GM18508 (cell line): Measurements from ENCODE around the gene RFPL3.

Source experiments
- ATAC-seq: cut with Tn5 transposase; IDR thresholded peaks from one replicate; pipeline ENCODE4 v1.9.1; 2021; ENCODE audit warnings: moderate number of reproducible peaks; ENCODE audit not compliant: insufficient read depth, unreplicated experiment

Gene RFPL3

DNA sequence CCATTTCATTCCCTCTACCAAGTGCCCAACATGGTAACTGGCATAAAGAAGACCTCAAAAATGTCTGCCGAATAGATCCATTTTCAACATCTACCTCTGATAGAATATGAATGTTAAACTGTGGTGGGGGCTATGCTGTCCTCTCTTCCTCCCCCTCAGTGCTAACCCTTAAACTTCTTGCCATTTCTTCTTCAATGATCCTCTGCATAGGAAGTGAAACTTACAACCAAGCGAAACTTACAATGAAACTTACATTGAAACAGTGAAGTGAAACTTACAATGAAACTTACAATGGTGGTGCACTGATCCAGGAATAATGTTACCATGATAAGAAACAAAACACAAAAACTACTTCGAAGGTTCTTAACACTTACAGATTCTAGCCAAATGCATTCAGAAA is 49.6 kb downstream of the RFPL3 start:
- ATAC-seq, result no peak

DNA sequence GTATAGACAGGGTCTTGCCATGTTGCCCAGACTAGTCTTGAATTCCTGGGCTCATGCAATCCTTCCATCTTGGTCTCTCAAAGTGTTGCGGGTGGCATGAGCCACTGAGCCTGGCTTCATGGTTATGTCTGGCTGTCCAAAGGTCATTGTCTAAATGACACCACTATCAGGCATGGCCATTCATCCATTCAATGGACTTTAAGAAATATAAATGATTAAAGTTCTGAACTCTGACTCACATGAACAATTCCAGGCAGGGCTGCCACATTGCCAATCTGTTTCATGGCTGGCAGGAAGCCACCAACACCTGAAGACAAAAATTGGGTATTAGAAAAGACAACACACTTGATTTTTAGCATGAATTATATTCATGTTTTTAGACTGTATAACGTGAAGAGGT is 50.3 kb downstream of the RFPL3 start:
- ATAC-seq, result no peak

DNA sequence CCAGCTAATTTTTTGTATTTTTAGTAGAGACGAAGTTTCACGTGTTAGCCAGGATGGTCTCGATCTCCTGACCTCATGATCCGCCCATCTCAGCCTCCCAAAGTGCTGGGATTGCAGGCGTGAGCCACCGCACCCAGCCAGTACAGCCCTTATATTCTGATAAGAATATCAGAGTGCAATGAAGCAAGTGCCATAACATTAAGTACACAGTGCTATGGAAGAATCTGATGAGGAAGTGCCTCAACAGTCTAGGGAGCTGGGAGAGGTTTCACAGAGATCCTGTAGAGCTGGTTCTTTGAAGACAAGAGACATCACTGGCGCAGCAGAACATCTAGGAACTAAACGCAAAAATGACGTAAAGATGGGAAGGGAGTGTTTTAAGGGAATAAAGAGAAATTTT is 52.3 kb downstream of the RFPL3 start:
- ATAC-seq, result no peak

DNA sequence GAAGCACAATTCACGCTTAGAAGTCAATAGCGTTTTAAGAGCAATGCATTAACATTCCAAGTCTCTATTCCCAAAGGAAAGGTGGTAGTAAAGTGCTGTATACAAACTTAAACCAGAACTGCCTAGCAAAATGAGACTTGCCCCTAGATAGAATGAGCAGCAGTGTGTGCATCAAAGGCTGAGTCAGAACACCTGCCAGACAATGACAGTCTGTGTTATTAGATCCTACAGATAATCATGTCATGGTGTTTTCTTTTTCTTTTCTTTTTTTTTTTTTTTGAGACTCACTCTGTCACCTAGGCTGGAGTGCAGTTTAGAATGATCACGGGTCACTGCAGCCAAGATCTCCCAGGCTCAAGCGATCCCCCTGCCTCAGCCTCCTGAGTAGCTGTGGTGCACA is 52.8 kb downstream of the RFPL3 start:
- ATAC-seq, result no peak
